GM12892 (cell line): ENCODE data around the gene FAM163B. TPM values are rescaled to one million over a fixed set of nuclear protein-coding genes. Genes with fewer than 3 reads are reported as not detected.

Experiments
- DNase-seq: peaks from one replicate; pipeline ENCODE4 v3.0.0; 2011; ENCODE audit not compliant: insufficient read length
- FAIRE-seq: peaks from 2 replicates; lab custom pipeline; 2011; peaks lifted over from hg19 to GRCh38; lab: Jason Lieb, UNC
- POLR2A ChIP-seq: IDR thresholded peaks from 2 replicates; pipeline ENCODE4 v1.6.1; 2011; ENCODE audit warnings: low read depth, low read length, control low read depth
- POLR2AphosphoS5 ChIP-seq: IDR thresholded peaks from 2 replicates; pipeline ENCODE4 v1.6.1; 2011; ENCODE audit warnings: low read depth, low read length, control low read depth
- TAF1 ChIP-seq: IDR thresholded peaks from 2 replicates; pipeline ENCODE4 v1.6.1; 2011; ENCODE audit warnings: low read depth, mild to moderate bottlenecking, control low read depth, low read length, borderline replicate concordance
- polyA plus RNA-seq: library from polyadenylated mRNA; unstranded; fragments of >200 nt; gene quantifications from one replicate; pipeline ENCODE4 v1.2.1, GENCODE V29; 2012; ENCODE audit warnings: missing spikeins, inconsistent platforms; ENCODE audit not compliant: missing spikeins

Gene FAM163B
- not detected for polyA plus RNA-seq

DNA sequence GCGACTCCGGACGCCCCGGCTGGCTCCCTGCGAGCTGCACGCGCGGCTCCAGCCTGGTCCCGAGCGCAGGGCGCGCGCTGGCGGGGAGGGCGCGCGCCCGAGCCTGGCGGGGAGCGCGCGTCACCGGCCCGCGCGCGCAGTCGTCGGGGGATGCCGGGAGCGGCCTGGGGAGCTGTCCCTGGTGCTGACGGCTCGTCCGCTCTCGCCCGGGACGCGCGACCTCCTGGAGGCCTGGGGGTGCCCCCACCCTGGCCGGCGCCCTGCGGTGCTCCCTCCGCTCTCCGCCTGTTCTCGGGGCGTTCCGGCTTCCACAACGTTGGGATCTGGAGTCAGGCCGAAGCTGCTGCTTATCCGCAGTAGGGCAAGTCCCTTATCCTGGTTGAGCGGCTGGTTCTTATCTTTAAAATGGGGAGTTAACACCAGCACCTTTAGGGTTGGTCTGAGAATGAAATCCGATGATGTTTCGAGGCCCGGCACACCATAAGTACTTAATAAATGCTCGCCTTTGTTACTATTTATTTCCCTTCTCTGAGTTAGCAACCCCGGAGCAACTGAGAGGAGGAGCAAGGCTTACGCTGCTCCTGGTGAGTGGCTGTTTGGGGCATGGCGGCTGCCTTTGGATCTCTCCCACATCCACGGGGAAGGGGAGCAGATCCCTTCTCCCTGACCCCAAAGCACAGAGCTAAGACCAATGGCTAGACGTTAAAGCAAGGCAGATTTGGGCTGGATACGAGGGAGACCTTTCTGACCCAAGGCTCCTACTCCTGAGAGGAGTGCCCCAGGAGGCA lies at the start of gene FAM163B:
Gene FAM163B, minus strand, starts transcription at position 79 of the 788 bp plus-strand sequence. CDS start 29,166 bp downstream, outside the sequence.
- no peak for FAIRE-seq
- TF ChIP-seq TAF1 (no peak), POLR2A (no peak), POLR2AphosphoS5 (no peak)
- DNase-seq: no peak

DNA sequence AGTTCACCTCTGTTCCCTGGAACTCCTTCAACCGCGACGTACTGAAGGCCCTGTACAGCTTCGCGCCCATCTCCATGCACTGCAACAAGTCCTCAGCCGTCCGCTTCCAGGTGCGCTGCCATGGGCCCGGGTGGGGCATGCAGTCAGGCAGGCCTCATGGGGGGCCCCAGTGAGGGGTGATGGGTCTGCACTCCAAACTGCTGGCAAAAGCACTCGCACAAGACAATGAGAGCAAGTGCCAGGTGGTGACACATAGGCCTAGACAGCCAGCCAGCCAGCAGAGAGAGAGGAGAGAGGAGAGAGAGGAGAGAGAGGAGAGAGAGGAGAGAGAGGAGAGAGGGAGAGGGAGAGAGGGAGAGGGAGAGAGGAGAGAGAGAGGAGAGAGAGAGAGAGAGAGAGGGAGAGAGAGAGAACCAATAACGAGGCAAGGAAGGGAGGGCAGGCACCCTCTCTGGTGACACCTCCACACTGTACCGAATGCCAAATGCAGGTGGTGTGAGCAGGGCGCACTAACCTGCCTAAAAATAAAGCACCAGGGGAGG lies 48.0 kb upstream of the FAM163B start:
- TF ChIP-seq POLR2A (no peak), TAF1 (no peak), POLR2AphosphoS5 (no peak)
- FAIRE-seq (no peak), DNase-seq (no peak)

DNA sequence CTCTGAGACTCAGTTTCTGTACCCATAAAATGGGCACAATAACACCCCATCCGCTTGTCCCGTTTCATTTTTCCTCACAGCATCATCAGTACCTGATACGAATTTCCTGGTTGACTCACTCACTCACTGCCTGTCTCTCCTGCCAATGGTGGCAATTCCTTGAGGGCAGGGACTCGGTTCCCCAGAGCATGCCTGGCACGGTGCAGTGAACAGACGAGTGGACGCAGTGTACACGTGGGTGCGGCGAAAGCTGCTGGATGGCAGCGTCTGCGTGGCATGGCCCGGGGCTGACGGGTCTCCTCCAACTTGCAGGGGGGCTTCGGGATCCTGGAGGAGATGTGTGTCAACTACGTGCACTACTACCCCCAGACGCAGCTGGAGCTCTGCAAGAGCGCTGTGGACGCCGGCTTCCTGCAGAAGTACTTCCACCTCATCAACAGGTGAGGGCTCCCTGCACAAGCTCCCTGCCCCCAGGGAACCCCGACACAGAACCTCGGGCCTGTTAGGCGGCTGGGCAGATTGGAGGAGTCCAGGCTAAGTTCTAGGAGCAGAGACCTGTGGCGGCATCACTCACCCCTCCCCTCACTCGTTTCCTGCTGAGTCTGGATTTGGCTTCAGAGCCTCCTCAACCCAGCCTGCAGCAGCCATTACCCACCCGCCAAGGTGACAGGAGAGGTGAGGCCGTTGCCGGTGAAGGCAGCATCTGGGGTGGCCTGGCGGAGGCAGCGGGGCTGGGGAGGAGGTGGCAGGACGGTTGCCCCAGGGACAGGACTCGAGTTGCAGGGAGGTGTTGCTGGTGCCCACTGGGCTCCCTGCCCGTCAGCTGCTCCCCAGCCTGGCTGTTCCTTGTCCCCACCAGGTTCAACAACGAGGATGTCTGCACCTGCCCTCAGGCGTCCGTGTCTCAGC lies 47.3 kb upstream of the FAM163B start:
- TF ChIP-seq POLR2A: no peak
- TF ChIP-seq TAF1: no peak
- TF ChIP-seq POLR2AphosphoS5: no peak
- DNase-seq: no peak
- no peak for FAIRE-seq

DNA sequence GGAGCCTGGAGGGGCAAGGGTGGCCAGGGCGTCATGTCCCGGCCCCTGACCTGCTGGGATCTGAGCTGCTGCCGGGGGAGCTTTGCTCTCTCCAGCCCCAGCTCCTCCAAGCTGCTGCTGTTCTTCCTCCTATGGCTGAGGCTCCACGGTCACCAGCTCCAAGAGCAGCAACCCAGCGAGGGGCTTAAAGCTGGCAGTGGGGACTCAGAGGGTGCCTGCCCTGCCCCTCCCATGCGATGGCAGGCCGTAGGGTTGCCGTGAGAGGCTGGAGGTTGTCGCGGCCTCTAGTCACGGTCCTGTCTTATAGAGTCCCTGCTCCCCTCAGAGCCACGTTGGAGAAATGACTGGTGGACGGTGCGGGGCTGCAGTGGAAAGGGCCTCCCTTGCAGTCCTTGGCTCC lies 46.5 kb upstream of the FAM163B start:
- TF ChIP-seq TAF1 (no peak), POLR2AphosphoS5 (no peak), POLR2A (no peak)
- FAIRE-seq (no peak), DNase-seq (no peak)

DNA sequence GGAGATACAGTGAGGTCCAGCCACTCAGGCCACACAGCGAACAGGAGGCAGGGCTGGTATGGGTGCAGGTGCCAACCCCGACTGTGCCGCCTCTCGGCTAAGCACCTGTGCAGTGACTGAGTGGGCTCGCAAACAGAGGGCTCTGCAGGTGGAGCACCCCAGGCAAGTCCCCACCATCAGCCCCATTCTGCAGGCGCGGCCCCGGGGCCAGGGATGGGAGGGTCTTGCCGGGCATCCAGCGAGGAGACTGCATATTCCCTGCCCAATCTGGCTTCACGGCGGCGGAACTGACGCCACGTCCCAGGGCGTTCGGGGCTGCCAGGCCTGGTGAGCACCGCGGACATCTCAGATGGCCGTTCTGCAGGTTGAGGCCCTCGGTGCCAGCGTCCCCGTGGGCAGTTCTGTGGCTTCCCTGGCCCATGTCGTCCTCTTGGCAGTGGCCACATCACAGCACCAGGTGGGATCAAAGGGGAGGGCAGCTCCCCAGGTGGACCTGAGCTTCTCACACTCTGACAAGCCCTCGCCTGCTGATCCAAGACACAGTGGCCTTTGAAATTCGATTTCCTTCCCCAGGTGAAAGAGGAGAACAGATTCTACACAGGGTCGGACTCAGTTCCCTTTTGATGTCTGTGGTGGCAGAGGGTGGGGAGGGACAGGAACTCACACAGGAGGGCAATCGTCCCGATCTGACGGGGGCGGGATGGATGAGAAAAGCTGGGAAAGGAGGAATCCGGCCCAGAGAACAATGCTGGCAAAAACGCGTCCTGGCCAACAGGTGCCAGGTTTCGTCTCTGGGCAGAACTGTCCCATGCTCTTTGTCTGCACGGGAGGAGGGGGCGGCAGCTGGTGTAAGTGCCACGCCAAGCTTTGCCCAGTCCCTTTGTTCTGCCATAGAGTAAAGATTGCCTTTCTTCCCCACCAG lies 45.8 kb upstream of the FAM163B start:
- TF ChIP-seq TAF1 (no peak), POLR2A (no peak), POLR2AphosphoS5 (no peak)
- FAIRE-seq (no peak), DNase-seq (no peak)

DNA sequence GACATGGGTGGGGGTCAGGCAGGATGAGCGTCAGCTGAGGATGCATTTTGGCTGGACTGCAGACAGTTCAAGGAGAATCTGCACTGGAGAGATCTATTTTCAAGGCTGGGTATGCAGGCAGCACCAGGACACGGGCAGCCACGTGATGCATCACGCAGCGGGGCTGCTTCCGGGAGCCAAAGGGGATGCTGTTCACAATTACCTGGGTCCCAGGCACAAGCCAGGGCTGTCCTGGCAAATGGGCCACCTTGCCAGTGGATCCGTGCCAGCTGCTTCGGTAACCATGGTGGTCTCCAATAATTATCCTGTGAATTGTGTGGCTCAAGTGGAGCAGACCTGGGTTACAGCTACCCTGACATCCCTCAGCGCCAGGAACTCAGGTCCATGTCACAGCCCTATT lies 44.4 kb upstream of the FAM163B start:
- DNase-seq: no peak
- no peak for FAIRE-seq
- TF ChIP-seq POLR2A: no peak
- TF ChIP-seq POLR2AphosphoS5: no peak
- TF ChIP-seq TAF1: no peak

DNA sequence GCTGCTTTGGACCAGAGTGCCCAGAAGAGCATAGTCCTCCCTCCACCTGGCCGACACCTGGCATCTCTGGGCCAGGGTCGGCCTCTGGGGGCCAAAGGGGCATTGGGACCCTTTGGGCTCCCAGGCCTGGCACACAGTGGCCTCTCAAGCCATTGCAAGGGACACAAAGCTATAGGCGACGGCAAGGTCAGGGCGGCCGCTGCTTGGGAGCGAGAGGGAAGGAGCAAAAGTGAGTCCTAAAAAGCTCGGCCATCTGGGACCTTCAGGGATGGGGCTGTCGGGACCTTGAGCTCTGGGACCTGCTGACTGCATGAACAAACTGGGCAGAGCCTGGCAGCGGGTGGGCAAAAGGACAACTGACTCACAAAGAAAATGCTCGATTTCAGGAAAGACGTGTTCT lies 40.8 kb upstream of the FAM163B start:
- TF ChIP-seq POLR2A: no peak
- no peak for TF ChIP-seq TAF1
- no peak for TF ChIP-seq POLR2AphosphoS5
- DNase-seq (no peak), FAIRE-seq (no peak)

DNA sequence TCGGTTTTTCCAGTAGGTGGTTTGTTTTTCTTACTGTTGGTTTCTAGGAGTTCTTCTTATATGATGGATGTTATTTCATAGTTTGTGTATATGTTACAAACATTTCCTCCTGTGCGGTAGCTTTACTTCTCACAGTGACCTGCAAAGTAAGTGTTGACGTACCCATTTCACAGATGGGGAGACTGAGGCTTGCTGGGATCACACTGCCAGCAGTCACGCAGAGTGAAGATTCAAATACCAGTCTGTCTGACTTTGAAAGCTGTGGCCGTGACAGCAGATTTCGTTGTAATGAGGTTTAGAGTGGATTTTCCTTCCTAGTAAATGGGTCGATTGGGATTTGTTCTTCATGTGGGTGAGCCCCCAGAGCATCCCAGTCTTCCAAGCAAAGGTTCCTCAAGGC lies 40.0 kb upstream of the FAM163B start:
- TF ChIP-seq TAF1 (no peak), POLR2AphosphoS5 (no peak), POLR2A (no peak)
- FAIRE-seq: no peak
- no peak for DNase-seq

DNA sequence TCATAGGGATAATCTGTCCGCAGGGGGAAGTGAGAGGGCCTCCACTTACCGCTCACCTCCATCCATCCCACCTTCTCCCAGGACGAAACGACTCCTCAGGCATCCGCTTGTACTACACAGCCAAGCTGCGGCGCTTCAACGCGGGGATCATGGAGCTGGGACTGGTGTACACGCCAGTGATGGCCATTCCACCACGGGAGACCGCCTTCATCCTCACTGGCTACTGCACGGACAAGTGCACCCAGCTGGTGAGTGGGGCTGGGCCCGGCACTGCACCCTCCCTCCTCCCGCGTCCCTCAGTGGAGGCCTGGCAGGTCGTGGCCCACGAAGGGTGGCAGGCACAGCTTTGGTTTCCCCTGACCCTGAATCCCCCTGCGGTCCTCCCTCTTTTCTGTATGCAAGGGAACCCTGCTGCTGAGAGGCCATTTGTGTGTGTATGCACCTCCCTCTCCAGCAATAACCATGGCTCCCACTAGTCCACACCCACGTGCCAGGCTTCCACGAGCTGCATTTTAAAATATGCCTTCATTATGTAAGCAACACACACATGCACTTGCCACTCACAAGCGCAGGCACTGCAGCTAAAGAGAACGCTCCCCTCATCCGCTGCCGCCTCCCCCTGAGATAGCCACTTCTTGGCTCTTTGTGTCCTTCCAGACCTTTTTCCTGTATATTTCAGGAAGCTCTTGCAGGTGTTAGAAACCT lies 38.7 kb upstream of the FAM163B start:
- TF ChIP-seq POLR2AphosphoS5 (no peak), TAF1 (no peak)
- no peak for DNase-seq
- no peak for FAIRE-seq

DNA sequence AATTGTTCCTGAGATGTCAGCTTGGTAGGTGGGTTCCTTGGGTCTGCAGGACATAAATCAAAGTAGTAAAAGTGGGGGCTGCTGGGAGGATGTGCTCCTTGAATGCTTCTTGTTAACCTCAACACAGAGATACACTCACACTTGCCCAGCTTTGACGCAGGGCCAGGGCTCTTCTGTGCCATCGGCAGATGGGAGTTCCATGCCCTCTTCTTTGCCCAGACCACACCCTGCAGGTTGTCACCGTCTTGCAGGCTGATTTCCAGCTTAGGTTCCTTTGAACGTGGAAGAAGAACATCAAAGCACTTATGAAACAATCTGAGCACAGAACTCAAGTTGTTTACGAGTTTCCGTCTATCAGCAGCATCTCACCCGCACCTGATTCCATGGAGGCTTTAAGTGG lies 38.0 kb upstream of the FAM163B start:
- FAIRE-seq (no peak), DNase-seq (no peak)
- no peak for TF ChIP-seq POLR2AphosphoS5
